Muscle of leg (tissue), 11 donors: ENCODE measurements around the gene PTPRG. TPM values are rescaled to one million over a fixed set of nuclear protein-coding genes. Genes with fewer than 3 reads are reported as not detected.
A peak's percentile ranks its signal among the peaks of the same experiment; 100 is the strongest.

Source experiments
- DNase-seq: peaks from one replicate; pipeline ENCODE4 v3.0.0; 2013
- H3K27ac ChIP-seq: one replicate; pipeline ENCODE4 v1.5.1; 2013; ENCODE audit warnings: mild to moderate bottlenecking, low read length, control low read depth
- H3K27me3 ChIP-seq: one replicate; pipeline ENCODE4 v1.6.1; 2013; ENCODE audit warnings: low read length; ENCODE audit not compliant: control insufficient read depth, insufficient read depth
- H3K36me3 ChIP-seq: one replicate; pipeline ENCODE4 v1.6.1; 2013; ENCODE audit warnings: low read length; ENCODE audit not compliant: control insufficient read depth, insufficient read depth
- H3K4me1 ChIP-seq: one replicate; pipeline ENCODE4 v1.6.1; 2013; ENCODE audit warnings: low read length; ENCODE audit not compliant: control insufficient read depth, insufficient read depth
- H3K4me3 ChIP-seq: one replicate; pipeline ENCODE4 v1.5.1; 2013; ENCODE audit warnings: low read length, control low read depth
- H3K9me3 ChIP-seq: replicated peaks from 2 replicates; pipeline ENCODE4 v1.6.1; 2013; ENCODE audit warnings: low read depth, low read length; ENCODE audit not compliant: control insufficient read depth
- WGBS: methylation state at CpG from one replicate; pipeline ENCODE4 v1.1.5; 2013; ENCODE audit warnings: missing lambda C conversion rate; ENCODE audit not compliant: insufficient coverage; 5-methylcytosine and 5-hydroxymethylcytosine counted together
- polyA plus RNA-seq, 8 donors: library from polyadenylated mRNA; unstranded; fragments of 120-200 nt; gene quantifications; one replicate each; pipeline versions ENCODE4 v1.2.1 to v1.2.3, GENCODE V29; 2013; ENCODE audit warnings: inconsistent platforms in 1 of 8, low replicate concordance in 1 of 8; ENCODE audit not compliant: insufficient read length in 8 of 8, insufficient read depth in 1 of 8
- total RNA-seq: library from RNA; stranded (reverse); fragments of 120-200 nt; gene quantifications from one replicate; pipeline ENCODE4 v1.2.4, GENCODE V29; 2013

Gene PTPRG
- total and polyA plus RNA-seq, 9 donors: 15.7 to 45.7 (median 30.8) TPM

GRCh38 chr3:61646851-61647525, 85.6 kb downstream of the PTPRG start:
- peaks cover 5% of the 10 kb centered on the region for H3K9me3 ChIP-seq
- no peaks in the 10 kb centered on the region for H3K36me3 ChIP-seq
- peak overlapping the region; percentile 71 for H3K27ac ChIP-seq
- peaks cover 11% of the 10 kb centered on the region for H3K4me1 ChIP-seq
- DNase-seq: peak; percentile 92
- H3K4me3 ChIP-seq: no peak overlapping the region
- no peaks in the 10 kb centered on the region for H3K27me3 ChIP-seq
- WGBS: no CpG with 5 or more reads among the region's 7 CpGs

GRCh38 chr3:61648481-61648880, 87.1 kb downstream of the PTPRG start:
- peaks cover 5% of the 10 kb centered on the region for H3K9me3 ChIP-seq
- no peak overlapping the region for H3K4me3 ChIP-seq
- H3K27me3 ChIP-seq: no peaks in the 10 kb centered on the region
- H3K27ac ChIP-seq: peak overlapping the region; percentile 8
- peaks cover 11% of the 10 kb centered on the region for H3K4me1 ChIP-seq
- no peaks in the 10 kb centered on the region for H3K36me3 ChIP-seq
- WGBS: no CpG with 5 or more reads among the region's 2 CpGs
- peak; percentile 17 for DNase-seq

- no peak for DNase-seq
- Histone ChIP-seq H3K9me3 (peaks cover 5% of the 10 kb centered on the region), H3K27ac (peak overlapping the region; percentile 83), H3K36me3 (no peaks in the 10 kb centered on the region), H3K27me3 (no peaks in the 10 kb centered on the region), H3K4me3 (no peak overlapping the region), H3K4me1 (peaks cover 11% of the 10 kb centered on the region)
- WGBS: no CpG with 5 or more reads among the region's 5 CpGs
Measured at GRCh38 chr3:61649381-61650170, 88.2 kb downstream of the PTPRG start.

GRCh38 chr3:61650276-61650675, 88.9 kb downstream of the PTPRG start:
- peak; percentile 97 for DNase-seq
- peaks cover 2% of the 10 kb centered on the region for H3K9me3 ChIP-seq
- H3K36me3 ChIP-seq: no peaks in the 10 kb centered on the region
- H3K4me3 ChIP-seq: no peak overlapping the region
- H3K4me1 ChIP-seq: peaks cover 11% of the 10 kb centered on the region
- peak overlapping the region; percentile 83 for H3K27ac ChIP-seq
- 11% methylated on average over 4 of the region's 7 CpGs for WGBS
- H3K27me3 ChIP-seq: no peaks in the 10 kb centered on the region

- Histone ChIP-seq H3K4me1 (peaks cover 11% of the 10 kb centered on the region), H3K27me3 (no peaks in the 10 kb centered on the region), H3K27ac (peak overlapping the region; percentile 69), H3K36me3 (no peaks in the 10 kb centered on the region), H3K4me3 (no peak overlapping the region), H3K9me3 (no peaks in the 10 kb centered on the region)
- no peak for DNase-seq
- WGBS: no CpG with 5 or more reads among the region's 4 CpGs
Measured at GRCh38 chr3:61650719-61651410, 89.5 kb downstream of the PTPRG start.

GRCh38 chr3:61657689-61658088, 96.3 kb downstream of the PTPRG start:
- Histone ChIP-seq H3K9me3 (peaks cover 2% of the 10 kb centered on the region), H3K27ac (no peak overlapping the region), H3K36me3 (no peaks in the 10 kb centered on the region), H3K4me3 (no peak overlapping the region), H3K27me3 (no peaks in the 10 kb centered on the region), H3K4me1 (no peaks in the 10 kb centered on the region)
- no peak for DNase-seq
- 47% methylated on average over 3 of the region's 4 CpGs for whole genome bisulfite sequencing

- Histone ChIP-seq H3K36me3 (no peaks in the 10 kb centered on the region), H3K4me1 (peaks cover 21% of the 10 kb centered on the region), H3K4me3 (no peak overlapping the region), H3K27me3 (no peaks in the 10 kb centered on the region), H3K27ac (no peak overlapping the region), H3K9me3 (peaks cover 2% of the 10 kb centered on the region)
- DNase-seq: no peak
- WGBS: 96% methylated on average over 5 of the region's 8 CpGs
Measured at GRCh38 chr3:61662861-61663260, 101.5 kb downstream of the PTPRG start.

- DNase-seq: no peak
- H3K27ac ChIP-seq: peak overlapping the region; percentile 63
- peaks cover 24% of the 10 kb centered on the region for H3K4me1 ChIP-seq
- H3K9me3 ChIP-seq: peaks cover 2% of the 10 kb centered on the region
- H3K27me3 ChIP-seq: no peaks in the 10 kb centered on the region
- WGBS: 10% methylated on average over 2 of the region's 8 CpGs
- peak overlapping the region; percentile 3 for H3K4me3 ChIP-seq
- no peaks in the 10 kb centered on the region for H3K36me3 ChIP-seq
Measured at GRCh38 chr3:61663356-61664104, 102.2 kb downstream of the PTPRG start.

- no CpG with 5 or more reads among the region's 2 CpGs for WGBS
- Histone ChIP-seq H3K27me3 (no peaks in the 10 kb centered on the region), H3K9me3 (peaks cover 2% of the 10 kb centered on the region), H3K4me3 (peak overlapping the region; percentile 3), H3K27ac (peak overlapping the region; percentile 63), H3K36me3 (no peaks in the 10 kb centered on the region), H3K4me1 (peaks cover 25% of the 10 kb centered on the region)
- DNase-seq: peak; percentile 96
Measured at GRCh38 chr3:61664105-61664482, 102.7 kb downstream of the PTPRG start.
